Measurements from ENCODE around the gene PLXNA4. TPM values are rescaled to one million over a fixed set of nuclear protein-coding genes. Genes with fewer than 3 reads are reported as not detected.
A peak's percentile ranks its signal among the peaks of the same experiment; 100 is the strongest.

PLXNA4 gene
- total and polyA plus RNA-seq, 10 donors = 0.15 to 14.7 (median 8.7) TPM

GRCh38 chr7:132131196-132131595 is 445.1 kb downstream of the PLXNA4 start:
- Histone ChIP-seq H3K27me3 (replicated peaks in 1 of 7) (no peaks in the 10 kb centered on the region), H3K4me1 (no peaks in the 10 kb centered on the region), H3K27ac (no peak overlapping the region), H3K36me3 (peaks cover 0 to 28% (median 0%) of the 10 kb centered on the region in 6 donors), H3K9me3 (no peaks in the 10 kb centered on the region), H3K4me3 (no peak overlapping the region)
- DNase-seq = no peak
- WGBS, 5 donors = 58 to 73% (median 66%) methylated on average over 3 of the region's 3 CpGs
- TF ChIP-seq CTCF (IDR thresholded peaks at IDR 0.05 in 8 of 11, conservative IDR thresholded peaks at IDR 0.05 in 3 of 11) (no peak), POLR2AphosphoS5 (IDR thresholded peaks at IDR 0.05) (no peak), POLR2A (IDR thresholded peaks at IDR 0.05) (no peak)
- intact Hi-C loops (cut with DNase I; ENCODE audit: low total_unique reads) = no loop called here

- peak; percentile 60 for DNase-seq
- H3K27me3 ChIP-seq (replicated peaks in 1 of 7) = no peaks in the 10 kb centered on the region
- 68 to 84% (median 76%) methylated on average over 5 of the region's 5 CpGs for WGBS, 5 donors
These were observed 445.8 kb downstream of the PLXNA4 start for GRCh38 chr7:132130497-132130896.

GRCh38 chr7:132125872-132126595 is 450.2 kb downstream of the PLXNA4 start:
- H3K4me3 ChIP-seq = no peak overlapping the region

More at GRCh38 chr7:132130497-132130896, 445.8 kb downstream of the PLXNA4 start:
- Histone ChIP-seq H3K4me1 (no peaks in the 10 kb centered on the region), H3K36me3 (peaks cover 0 to 28% (median 0%) of the 10 kb centered on the region in 6 donors), H3K9me3 (no peaks in the 10 kb centered on the region), H3K27ac (no peak overlapping the region), H3K4me3 (no peak overlapping the region)
- no peak for TF ChIP-seq CTCF (IDR thresholded peaks at IDR 0.05 in 8 of 11, conservative IDR thresholded peaks at IDR 0.05 in 3 of 11)
- no peak for TF ChIP-seq POLR2A (IDR thresholded peaks at IDR 0.05)
- no peak for TF ChIP-seq POLR2AphosphoS5 (IDR thresholded peaks at IDR 0.05)
- intact Hi-C loops (cut with DNase I; ENCODE audit: low total_unique reads) = no loop called here

More at GRCh38 chr7:132125872-132126595, 450.2 kb downstream of the PLXNA4 start:
- H3K27ac ChIP-seq = no peak overlapping the region
- TF ChIP-seq POLR2A (IDR thresholded peaks at IDR 0.05) = no peak
- no peak for TF ChIP-seq CTCF (IDR thresholded peaks at IDR 0.05 in 8 of 11, conservative IDR thresholded peaks at IDR 0.05 in 3 of 11)
- no peak for TF ChIP-seq POLR2AphosphoS5 (IDR thresholded peaks at IDR 0.05)
- WGBS, 5 donors = 71 to 84% (median 80%) methylated on average over 12 of the region's 12 CpGs
- H3K4me1 ChIP-seq = no peaks in the 10 kb centered on the region
- H3K36me3 ChIP-seq = peaks cover 0 to 14% (median 0%) of the 10 kb centered on the region in 6 donors
- H3K9me3 ChIP-seq = no peaks in the 10 kb centered on the region
- intact Hi-C loops (cut with DNase I; ENCODE audit: low total_unique reads) = no loop called here
- no peak for DNase-seq
- H3K27me3 ChIP-seq (replicated peaks in 1 of 7) = peaks cover 0 to 5% (median 0%) of the 10 kb centered on the region in 7 donors
